Naive thymus-derived CD4-positive, alpha-beta T cell (primary cell): ENCODE results near the gene ARL5A. TPM values are rescaled to one million over a fixed set of nuclear protein-coding genes. Genes with fewer than 3 reads are reported as not detected.

Experiments
- ATAC-seq: fragments of 150-1000 bp; cut with Tn5 transposase; 2 replicates; pipeline ENCODE4 v1.10.0; 2021; ENCODE audit warnings: mild to moderate bottlenecking, moderate library complexity
- CTCF ChIA-PET: fragments of 350-600 bp; sonication (Branson Sonifier 250); formaldehyde crosslinking; loops from one replicate; lab custom pipeline; 2021; ENCODE audit warnings: antibody characterized with exemption; lab: Charles Lee
- POLR2A ChIA-PET: fragments of 350-600 bp; sonication (Branson Sonifier 250); formaldehyde crosslinking; loops from one replicate; lab custom pipeline; 2021; ENCODE audit warnings: antibody characterized with exemption, inconsistent platforms; lab: Charles Lee
- DNase-seq, 9 donors: peaks; one replicate each; pipeline versions ENCODE4 v3.0.0 to v3.0.0-alpha.2; 2020 to 2022; ENCODE audit warnings: mixed read lengths in 1 of 9
- H3K27ac ChIP-seq: one replicate; pipeline ENCODE4 v1.7.0; 2013; ENCODE audit warnings: mild to moderate bottlenecking, low read depth, low read length, moderate library complexity
- H3K27me3 ChIP-seq, 2 donors: one replicate each; pipeline ENCODE4 v1.7.0; 2013; ENCODE audit warnings: low read length in 2 of 2, mild to moderate bottlenecking in 2 of 2, moderate library complexity in 2 of 2; ENCODE audit not compliant: control insufficient read depth in 2 of 2, insufficient read depth in 2 of 2
- H3K36me3 ChIP-seq, 3 experiments: 1 replicate in 2 of 3; 2 replicates in 1 of 3; pipeline ENCODE4 v1.7.0; 2013; ENCODE audit warnings: low read length in 3 of 3, mild to moderate bottlenecking in 3 of 3, moderate library complexity in 1 of 3; ENCODE audit not compliant: insufficient read depth in 3 of 3, control insufficient read depth in 2 of 3
- H3K4me1 ChIP-seq, 2 donors: one replicate each; pipeline ENCODE4 v1.7.0; 2013; ENCODE audit warnings: low read length in 2 of 2, mild to moderate bottlenecking in 2 of 2, moderate library complexity in 1 of 2; ENCODE audit not compliant: control insufficient read depth in 2 of 2, insufficient read depth in 2 of 2
- H3K4me3 ChIP-seq: 2 replicates; pipeline ENCODE4 v1.7.0; 2013; ENCODE audit warnings: mild to moderate bottlenecking, low read length
- H3K9me3 ChIP-seq, 3 experiments: 1 replicate in 2 of 3; 2 replicates in 1 of 3; pipeline ENCODE4 v1.7.0; 2013; ENCODE audit warnings: low read length in 3 of 3; ENCODE audit not compliant: control insufficient read depth in 2 of 3
- H3K27ac Mint-ChIP-seq, 9 donors: one replicate each; pipeline ENCODE4 v1.8.0; 2020 to 2022; ENCODE audit warnings: mixed read lengths in 9 of 9, mild to moderate bottlenecking in 8 of 9, moderate library complexity in 5 of 9, inconsistent platforms in 2 of 9
- H3K27me3 Mint-ChIP-seq, 5 donors: one replicate each; pipeline ENCODE4 v1.8.0; 2021 to 2022; ENCODE audit warnings: mixed read lengths in 5 of 5, mild to moderate bottlenecking in 1 of 5
- H3K36me3 Mint-ChIP-seq, 5 donors: one replicate each; pipeline ENCODE4 v1.8.0; 2020 to 2022; ENCODE audit warnings: mixed read lengths in 5 of 5, mild to moderate bottlenecking in 3 of 5, inconsistent platforms in 1 of 5
- H3K4me1 Mint-ChIP-seq, 7 donors: one replicate each; pipeline ENCODE4 v1.8.0; 2020 to 2022; ENCODE audit warnings: mixed read lengths in 7 of 7, mild to moderate bottlenecking in 3 of 7, inconsistent platforms in 1 of 7
- H3K4me3 Mint-ChIP-seq, 10 donors: one replicate each; pipeline ENCODE4 v1.8.0; 2020 to 2022; ENCODE audit warnings: mild to moderate bottlenecking in 10 of 10, mixed read lengths in 10 of 10, moderate library complexity in 6 of 10, inconsistent platforms in 2 of 10
- H3K9me3 Mint-ChIP-seq, 11 donors: one replicate each; pipeline ENCODE4 v1.8.0; 2020 to 2022; ENCODE audit warnings: mixed read lengths in 11 of 11, mild to moderate bottlenecking in 4 of 11, inconsistent platforms in 1 of 11, moderate library complexity in 1 of 11
- intact Hi-C, 2 donors: fragments of 100-400 bp; cut with micrococcal nuclease; formaldehyde crosslinking; loops; one replicate each; pipeline ENCODE4 v1.15.1; 2023
- polyA plus RNA-seq, 2 donors: library from polyadenylated mRNA; unstranded; fragments of 300-500 nt; fragmentation: Illumina TruSeq; gene quantifications; one replicate each; pipeline ENCODE4 v1.2.3, GENCODE V29; 2021
- total RNA-seq, 6 experiments: library from RNA in 5 of 6; stranded (reverse) in 5 of 6; gene quantifications; 1 replicate in 5 of 6; 2 replicates in 1 of 6; pipeline ENCODE4 v1.2.3 and lab custom pipeline; 2021 to 2026

The ARL5A gene
- total and polyA plus RNA-seq, 7 experiments from 2014 or later: 25.8 to 68.3 (median 35.6) TPM

GRCh38 chr2:151754253-151754897 is 73.8 kb downstream of the ARL5A start:
- H3K36me3 ChIP-seq: no peaks in the 10 kb centered on the region
- Mint-ChIP-seq H3K27ac (no peak overlapping the region), H3K4me1 (no peaks in the 10 kb centered on the region), H3K36me3 (peaks cover 0 to 9% (median 4%) of the 10 kb centered on the region in 5 donors), H3K9me3 (peaks cover 0 to 1% (median 0%) of the 10 kb centered on the region in 11 donors), H3K4me3 (no peak overlapping the region), H3K27me3 (no peaks in the 10 kb centered on the region)
- intact Hi-C loops: no loop called here
- no peaks in the 10 kb centered on the region for H3K9me3 ChIP-seq
- ChIA-PET POLR2A (interaction anchor here (0.9 kb wide), 1 partner anchor 17 kb away, joined by 3 read pairs; no protein-coding TSS in a partner anchor), CTCF (no interaction called here)
- no peak for DNase-seq
- no peaks in the 10 kb centered on the region for H3K4me1 ChIP-seq
- no peaks in the 10 kb centered on the region for H3K27me3 ChIP-seq
- no peak for ATAC-seq
- H3K27ac ChIP-seq: no peak overlapping the region
- no peak overlapping the region for H3K4me3 ChIP-seq

- Mint-ChIP-seq H3K27me3 (no peaks in the 10 kb centered on the region), H3K36me3 (peaks cover 0 to 9% (median under 1%) of the 10 kb centered on the region in 5 donors), H3K4me1 (no peaks in the 10 kb centered on the region), H3K4me3 (no peak overlapping the region), H3K9me3 (peaks cover 0 to 2% (median 0%) of the 10 kb centered on the region in 11 donors), H3K27ac (no peak overlapping the region)
- H3K27me3 ChIP-seq: no peaks in the 10 kb centered on the region
- no peaks in the 10 kb centered on the region for H3K36me3 ChIP-seq
- POLR2A ChIA-PET: no interaction called here
- CTCF ChIA-PET: interaction anchor here (0.9 kb wide), 1 partner anchor 75 kb away, joined by 3 read pairs; no protein-coding TSS in a partner anchor
- no peaks in the 10 kb centered on the region for H3K9me3 ChIP-seq
- ATAC-seq: no peak
- no peaks in the 10 kb centered on the region for H3K4me1 ChIP-seq
- no peak for DNase-seq
- no peak overlapping the region for H3K27ac ChIP-seq
- H3K4me3 ChIP-seq: no peak overlapping the region
- intact Hi-C loops: no loop called here
These were observed 74.7 kb downstream of the ARL5A start for GRCh38 chr2:151753540-151753939.

Other genes with a start within 250 kb of the ARL5A start
- 1 to 10 TPM in 2 of 5 experiments, under 1 TPM in 3; 0.15 to 1.9 (median 0.89) TPM for gene NEB, start 93.9 kb downstream of the ARL5A start, total RNA-seq
- gene NEB, start 93.9 kb downstream of the ARL5A start, polyA plus RNA-seq: under 1 TPM; 0.14 to 0.26 TPM